GM21390 (cell line): Measurements from ENCODE around the gene C19orf44.
"Not testable (repeated sequence)": the region's sequence is repeated elsewhere in the genome, so short reads cannot be mapped to it uniquely, and the experiment has no call there.

Experiments used
- ATAC-seq: cut with Tn5 transposase; IDR thresholded peaks from one replicate; pipeline ENCODE4 v1.9.1; 2021; ENCODE audit not compliant: unreplicated experiment

Gene C19orf44

DNA sequence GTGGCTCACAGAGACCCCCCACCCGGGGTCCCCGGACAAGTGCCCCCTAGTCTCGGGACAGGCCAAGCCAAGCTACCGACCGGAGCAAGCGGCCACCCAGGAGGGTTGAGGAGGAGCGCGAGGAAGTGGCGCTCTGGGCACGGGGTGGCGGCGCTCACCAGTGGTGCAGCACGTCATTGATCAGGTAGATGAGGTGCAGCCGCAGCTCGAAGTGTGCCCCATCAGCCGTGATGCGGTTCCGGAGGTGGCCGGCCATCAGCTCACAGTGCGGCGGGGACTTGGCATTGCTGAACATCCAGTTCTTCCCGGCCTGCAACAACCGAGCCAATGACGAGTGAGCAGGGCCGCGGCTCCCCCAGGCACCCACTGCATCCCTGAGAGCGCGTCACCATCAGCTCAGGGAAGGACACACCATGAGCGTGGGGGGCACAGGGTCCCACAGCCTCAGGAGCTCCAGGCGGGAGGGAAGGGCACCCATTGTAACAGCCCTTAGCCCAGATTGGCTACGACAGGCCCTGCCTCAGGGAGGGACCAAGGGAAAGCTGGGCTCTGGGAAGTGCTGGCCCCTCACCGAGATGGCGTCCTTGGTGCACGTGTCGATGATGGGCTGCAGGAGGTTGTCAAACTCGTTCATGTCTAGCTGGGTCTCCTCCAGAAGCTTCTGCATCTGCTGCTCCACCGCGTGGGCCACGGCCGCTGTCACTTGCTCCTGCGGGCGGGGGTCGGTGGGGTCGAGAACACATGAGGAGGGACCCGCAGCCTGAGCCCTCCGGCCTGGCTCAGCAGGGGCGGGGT is 36.4 kb downstream of the C19orf44 start:
- ATAC-seq, result no peak

DNA sequence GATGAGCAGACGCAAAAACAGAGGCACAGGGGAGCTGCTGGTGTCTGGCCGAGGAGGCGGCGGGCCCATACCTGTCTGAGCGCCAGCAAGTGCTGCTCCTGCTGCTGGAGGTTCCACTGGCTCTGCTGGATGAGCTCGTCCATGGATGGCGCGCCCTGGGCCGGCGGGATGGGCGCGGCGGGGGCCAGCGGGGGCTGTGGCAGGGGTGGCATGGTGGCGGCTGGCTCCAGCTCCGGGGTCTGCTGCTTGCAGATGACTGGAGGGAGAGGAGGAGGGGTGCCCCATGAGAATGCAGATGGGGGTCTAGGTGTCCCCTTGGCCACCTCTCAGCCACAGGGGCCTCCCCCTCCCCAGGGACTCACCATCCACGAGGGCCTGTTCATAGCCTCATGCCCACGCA is 39.2 kb downstream of the C19orf44 start:
- ATAC-seq, result no peak

DNA sequence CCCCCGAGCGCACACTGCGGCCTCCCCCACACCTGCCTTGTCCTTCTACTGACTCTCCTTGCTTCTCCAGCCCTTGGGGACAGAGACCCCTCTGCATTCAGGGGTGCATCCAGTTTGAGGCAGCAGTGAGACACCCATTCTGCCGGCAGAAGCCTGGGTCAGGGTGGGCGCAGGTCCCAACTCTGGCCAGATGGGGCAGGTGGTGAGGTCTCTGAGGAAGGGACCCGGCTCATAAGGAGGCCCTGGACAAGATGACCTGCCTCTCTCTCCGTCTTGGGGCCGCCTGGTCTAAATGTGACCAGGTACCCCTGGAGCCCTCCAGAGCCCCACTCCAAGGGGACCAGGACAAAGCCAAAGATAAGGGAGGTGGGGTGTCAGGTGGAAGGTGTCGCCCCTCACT is 39.9 kb downstream of the C19orf44 start:
- no peak for ATAC-seq

DNA sequence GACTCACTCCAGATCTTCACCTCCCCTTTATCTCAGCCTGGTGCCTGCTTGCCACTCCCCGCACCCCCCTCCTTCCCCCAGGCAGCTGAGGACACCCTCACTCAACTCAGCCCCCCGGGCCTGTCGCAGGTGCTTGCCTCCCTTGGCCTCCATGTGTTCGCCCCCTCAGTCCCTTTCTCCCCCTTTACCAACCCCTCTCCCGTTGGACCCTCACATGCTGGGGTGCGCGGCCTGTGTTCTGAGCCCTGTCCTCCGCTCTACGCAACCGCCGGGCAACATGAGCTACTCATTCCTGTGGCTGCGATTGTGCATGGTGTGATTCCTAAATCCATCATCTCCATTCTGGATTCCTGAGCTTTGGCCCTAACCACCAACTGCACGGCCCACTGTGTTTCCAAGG is 40.9 kb downstream of the C19orf44 start:
- ATAC-seq, result no peak

DNA sequence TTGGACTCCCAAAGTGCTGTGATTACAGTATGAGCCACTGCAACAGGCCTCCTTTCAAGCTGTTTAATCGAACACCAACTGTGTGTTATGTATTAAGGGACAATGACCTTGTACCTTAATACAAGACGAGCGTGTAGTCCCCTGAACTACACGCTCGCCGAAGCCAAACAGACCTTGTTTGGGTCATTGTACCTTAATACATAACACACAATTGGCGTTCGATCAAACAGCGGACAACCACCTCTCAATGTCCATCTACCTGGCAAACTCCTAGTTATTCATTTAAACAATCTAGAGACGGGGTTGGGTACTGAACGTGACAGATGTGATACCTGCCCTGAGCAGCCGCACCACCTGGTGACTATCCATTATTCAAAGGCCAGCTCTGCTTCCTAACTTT is 44.8 kb downstream of the C19orf44 start:
- no peak for ATAC-seq

DNA sequence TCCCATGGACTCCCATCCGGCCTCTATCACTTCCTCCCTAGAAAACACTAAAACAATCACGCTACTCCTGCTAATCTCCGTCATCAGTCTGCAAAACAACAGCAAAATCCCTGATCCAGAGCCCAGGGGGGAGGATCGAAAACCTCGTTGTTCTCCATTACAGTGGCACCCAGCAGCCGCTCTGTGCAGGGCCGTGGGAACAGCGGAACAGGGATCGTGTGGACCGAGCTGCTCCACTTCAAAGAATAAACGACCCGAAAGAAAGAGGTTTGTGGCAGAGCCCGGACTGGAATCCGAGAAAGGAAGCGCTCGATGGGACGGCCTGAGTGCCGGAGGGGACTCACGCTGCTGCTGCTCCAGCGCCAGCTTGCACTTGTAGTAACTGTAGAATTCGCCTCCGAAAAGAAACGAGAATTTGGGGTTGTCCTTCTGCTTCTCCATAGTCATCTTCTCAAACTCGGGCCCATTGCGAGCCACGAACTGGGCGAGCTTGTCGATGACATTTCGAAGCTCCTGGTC is 45.4 kb downstream of the C19orf44 start:
- no peak for ATAC-seq

DNA sequence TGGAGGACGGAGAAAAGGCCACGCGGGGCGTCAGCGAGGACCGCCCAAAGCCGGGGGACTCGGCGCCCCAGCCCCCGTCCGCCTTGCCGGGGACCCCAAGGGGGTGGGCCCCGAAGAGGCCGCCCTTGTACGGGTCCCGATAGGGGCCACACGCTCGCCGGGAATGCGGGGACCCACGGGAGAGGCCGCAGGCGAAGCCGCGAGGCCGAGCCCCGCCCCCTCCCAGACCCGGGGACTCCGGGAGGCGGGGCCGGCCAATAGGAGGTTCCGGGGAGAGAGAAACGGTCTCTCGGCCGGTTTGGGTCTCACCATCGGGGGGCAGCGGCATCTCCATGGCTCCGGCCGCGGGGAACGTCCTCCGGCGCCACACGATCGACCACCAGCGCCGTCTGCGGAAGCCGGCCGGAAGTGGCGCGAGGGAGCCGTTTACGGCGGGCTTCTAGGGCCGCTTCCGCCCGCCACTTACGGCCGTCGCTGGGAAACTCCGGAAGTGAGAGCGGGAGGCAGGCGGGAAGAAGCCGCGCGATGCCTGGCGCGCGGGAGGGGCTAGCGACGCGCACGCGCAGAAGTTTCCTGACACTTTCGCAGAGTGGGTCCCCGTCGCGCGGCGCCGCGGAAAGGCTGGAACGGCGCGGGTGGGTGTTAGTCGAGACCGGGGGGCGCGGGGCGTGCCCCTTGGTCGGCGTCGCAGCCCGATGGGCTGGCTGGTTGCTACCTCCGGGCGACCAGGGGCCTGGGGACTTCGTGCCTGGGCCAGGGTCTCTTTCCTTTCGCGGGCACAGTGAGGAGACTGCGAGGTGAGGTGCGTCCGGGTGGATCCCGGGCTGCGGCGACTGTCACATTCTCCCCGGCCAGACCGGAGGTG is 46.1 kb downstream of the C19orf44 start, which contains the start of gene CHERP:
TSS of gene CHERP (minus strand) at position 393 of the 865 bp plus-strand sequence. CDS start at position 334, 59 bp downstream.
- ATAC-seq, result peak; percentile 61

- ATAC-seq, result no peak
Observed at GRCh38 chr19:16542910-16543472, 46.8 kb downstream of the C19orf44 start.

DNA sequence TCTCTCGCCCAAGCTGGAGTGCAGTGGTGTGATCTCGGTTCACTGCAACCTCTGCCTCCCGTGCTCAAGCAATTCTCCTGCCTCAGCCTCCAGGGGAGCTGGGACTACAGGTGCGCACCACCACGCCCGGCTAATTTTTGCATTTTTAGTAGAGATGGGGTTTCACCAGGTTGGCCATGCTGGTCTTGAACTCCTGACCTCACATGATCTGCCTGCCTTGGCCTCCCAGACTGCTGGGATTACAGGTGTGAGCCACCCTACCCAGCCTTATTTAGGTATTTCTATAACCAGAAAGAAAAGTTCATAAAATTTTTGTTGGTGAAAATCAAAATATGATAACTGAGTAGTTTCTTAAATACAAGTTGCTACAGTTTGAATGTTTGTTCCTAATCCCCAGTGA is 47.5 kb downstream of the C19orf44 start:
- not testable (repeated sequence) for ATAC-seq

DNA sequence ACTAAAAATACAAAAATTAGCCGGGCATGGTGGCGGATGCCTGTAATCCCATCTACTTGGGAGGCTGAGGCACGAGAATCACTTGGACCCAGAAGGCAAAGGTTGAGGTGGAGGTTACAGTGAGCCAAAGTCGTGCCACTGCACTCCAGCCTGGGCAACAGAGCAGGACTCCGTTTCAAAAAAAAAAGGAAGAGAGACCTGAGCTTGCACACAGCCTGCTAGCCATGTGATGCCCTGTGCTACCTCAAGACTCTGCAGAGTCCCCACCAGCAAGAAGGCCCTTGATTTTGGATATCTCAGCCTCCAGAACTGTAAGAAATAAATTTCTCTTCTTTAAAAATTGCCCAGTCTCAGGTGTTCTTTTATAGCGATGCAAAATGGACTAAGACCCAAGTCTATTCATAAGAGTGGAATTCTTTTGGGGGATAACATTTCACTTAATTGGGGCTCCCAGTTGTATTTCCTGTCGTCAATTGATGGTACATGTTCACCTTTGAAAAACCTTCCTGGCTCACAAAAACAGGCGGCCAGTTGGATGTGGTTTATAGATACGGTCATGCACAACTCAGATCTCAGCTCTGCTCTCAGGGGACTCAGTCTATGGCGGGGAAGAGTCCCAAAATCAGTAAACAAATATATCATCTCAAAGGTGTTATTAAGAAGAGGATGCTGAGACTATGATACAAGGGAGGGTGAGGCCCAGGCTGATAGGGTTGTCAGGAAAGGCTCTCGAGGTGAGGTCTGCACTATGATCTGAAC is 48.5 kb downstream of the C19orf44 start:
- no peak for ATAC-seq

DNA sequence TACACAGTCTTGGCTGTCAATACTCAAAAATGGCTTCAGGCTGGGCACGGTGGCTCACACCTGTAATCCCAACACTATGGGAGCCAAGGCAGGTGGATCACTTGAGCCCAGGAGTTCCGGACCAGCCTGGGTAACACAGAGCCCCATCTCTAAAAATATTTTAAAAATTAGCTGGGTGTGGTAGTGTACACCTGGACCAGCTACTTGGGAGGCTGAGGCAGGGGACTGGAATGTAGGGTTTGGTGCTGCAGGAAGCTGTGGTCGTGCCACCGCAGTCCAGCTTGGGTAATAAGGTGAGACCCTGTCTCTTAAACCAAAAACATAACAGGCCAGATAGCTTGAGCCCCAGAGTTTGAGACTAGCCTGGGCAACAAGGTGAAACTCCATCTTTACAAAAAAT is 52.8 kb downstream of the C19orf44 start:
- no peak for ATAC-seq

GRCh38 chr19:16551902-16552301 is 55.7 kb downstream of the C19orf44 start:
- not testable (repeated sequence) for ATAC-seq

DNA sequence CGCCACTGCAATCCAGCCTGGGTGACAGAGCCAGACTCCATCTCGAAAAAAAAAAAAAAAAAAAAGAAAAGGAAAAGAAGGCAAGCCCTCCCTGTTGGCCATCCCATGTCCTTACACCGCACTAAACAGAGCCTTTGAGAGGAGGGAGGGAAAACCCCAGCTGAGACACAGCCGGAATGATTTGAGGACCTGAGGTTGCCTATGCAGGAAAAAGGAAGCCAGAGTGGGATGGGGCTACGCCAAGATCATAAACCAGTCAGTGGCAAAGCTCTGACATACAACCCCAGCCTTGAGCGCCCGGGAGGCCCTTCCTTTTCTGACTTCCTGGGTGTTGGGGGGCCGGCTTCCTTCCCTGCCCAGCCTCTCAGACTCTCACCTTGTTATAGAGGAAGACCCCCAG is 58.6 kb downstream of the C19orf44 start:
- ATAC-seq, result no peak

- no peak for ATAC-seq
Observed at GRCh38 chr19:16559780-16560276, 63.6 kb downstream of the C19orf44 start.

DNA sequence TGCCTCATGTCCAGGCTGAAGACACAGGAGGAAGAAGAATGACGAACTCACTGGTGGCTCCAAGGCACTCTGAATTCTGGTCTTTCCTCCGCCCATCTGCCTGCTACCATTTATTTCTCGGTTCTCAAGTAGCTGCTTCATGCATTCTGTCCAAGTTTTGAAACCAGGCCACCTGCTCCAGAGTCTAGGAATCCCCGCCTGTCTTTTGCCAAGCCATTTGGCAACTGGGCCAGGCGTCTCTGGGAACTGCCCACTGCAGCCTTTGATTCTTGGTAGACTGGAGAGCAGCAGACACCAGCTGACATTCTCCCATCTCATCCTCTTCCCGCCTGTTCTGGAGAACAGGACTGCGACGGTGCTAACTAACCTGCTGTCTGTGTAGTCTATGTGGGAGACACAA is 65.2 kb downstream of the C19orf44 start:
- ATAC-seq, result no peak

DNA sequence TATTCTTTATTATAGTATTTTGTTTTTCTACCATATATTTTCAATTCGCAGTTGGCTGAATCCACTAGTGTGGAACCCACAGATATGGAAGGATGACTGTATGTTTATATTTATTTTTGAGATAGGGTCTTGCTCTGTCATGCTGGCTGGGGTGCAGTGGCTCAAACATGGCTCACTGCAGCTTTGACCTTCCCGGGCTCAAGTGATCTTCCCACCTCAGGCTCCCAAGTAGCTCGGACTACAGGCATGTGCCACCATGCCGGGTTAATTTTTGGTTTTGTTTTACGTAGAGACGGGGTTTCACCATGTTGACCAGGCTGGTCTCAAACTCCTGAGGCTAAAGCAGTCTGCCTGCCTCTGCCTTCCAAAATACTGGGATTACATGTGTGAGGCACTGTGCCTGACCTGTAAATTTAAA is 66.4 kb downstream of the C19orf44 start:
- ATAC-seq, result no peak

DNA sequence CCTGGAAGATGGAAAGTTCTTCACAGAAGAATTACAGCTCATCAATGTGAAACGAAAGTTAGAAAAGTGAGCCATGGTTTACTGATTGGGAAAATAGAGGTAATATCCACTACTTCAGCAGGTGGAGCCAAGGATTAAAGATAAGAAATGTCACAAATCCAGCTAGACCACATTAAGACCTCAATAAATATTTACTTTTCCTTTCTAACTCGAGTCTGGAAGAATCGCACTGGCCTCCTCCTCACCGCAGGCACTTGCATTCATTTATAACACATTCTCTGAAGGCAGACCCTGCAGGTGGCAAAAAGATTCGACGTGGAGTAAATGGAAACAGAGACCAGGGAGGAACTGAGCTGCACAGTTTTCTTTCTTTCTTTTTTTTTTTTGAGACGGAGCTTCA is 68.6 kb downstream of the C19orf44 start:
- no peak for ATAC-seq

DNA sequence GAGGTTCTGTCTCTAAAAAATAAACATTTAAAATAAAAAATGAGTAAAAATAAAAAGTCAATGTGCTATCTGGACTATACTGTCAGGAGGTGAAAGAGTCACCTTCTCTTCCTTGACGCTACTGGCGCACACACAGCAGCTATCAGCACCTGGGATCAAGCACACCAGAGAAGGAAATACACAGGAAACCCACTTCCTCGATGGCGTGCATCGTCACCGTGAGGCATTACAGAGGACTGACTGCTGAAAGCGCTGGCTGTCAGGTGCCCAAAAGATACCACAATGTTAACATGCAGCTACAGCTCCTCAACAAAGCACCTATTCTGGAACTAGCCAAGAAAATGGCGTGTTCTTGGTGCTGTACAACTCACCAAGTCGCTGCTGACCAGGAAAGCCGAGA is 70.0 kb downstream of the C19orf44 start:
- ATAC-seq, result no peak

DNA sequence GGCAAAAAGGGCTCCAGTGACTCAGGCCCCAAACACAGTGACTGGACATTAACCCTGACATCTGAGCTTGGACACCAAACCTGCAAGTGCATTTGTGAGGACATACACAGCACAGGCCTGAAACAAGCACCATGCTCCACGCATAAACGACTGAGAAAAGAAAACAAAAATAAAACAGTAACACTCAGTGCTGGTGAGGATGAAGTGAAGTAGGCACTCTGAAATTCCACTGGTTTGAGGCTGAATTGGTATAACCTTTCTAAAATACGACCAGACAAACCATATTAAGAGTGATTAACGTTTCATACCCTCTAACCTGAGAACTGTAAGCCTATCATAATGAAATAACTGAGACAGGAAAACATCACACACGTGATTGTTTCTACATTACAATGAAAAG is 70.5 kb downstream of the C19orf44 start:
- no peak for ATAC-seq

DNA sequence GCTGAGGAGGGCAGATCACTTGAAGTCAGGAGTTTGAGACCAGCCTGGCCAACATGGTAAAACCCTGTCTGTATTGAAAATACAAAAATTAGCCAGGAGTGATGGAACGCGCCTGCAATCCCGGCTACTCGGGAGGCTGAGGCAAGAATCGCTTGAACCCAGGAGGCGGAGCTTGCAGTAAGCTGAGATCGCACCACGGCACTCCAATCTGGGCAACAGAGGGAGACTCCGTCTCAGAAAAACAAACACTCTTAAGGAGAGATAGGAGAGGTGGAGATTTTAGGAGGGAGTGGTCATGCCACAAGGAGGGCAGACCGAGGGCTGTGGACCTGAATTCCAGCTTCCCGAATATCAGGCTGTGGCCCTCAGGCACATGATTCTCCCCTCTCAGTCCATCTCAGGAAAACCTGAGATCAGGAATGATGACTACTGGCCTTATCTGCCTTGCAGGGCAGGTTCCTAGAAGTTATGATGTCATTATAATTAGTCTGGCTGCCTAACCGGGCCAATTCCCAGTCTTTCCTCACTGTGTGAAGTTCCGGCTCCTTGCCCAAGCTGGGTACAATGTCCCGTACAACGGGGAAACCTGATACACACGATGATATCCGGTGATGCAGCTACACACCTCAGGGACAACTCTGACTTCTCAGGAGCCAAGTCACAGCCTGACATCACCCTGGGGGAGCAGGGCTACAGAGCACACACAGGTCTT is 73.6 kb downstream of the C19orf44 start:
- no peak for ATAC-seq
